GM12878 (cell line): ENCODE data around the gene CDC42SE2. TPM values are rescaled to one million over a fixed set of nuclear protein-coding genes. Genes with fewer than 3 reads are reported as not detected.

Experiments used
- ATAC-seq: fragments of 200-7000 bp; cut with Tn5 transposase; 3 replicates; pipeline ENCODE4 v1.9.1; 2020; ENCODE audit warnings: mild to moderate bottlenecking, moderate library complexity
- BruUV-seq: library from RNA; stranded (reverse); fragments of 400-500 nt; replicated peaks from 2 replicates; lab custom pipeline; 2021; lab: Mats Ljungman, UMichigan
- CTCF ChIA-PET: fragments of 300-600 bp; sonication (Branson Sonifier 250); formaldehyde crosslinking; extraction: SDS; loops from one replicate; lab custom pipeline; 2021; ENCODE audit warnings: inconsistent platforms; lab: Yijun Ruan, JAX
- POLR2A ChIA-PET: fragments of 350-600 bp; formaldehyde crosslinking; extraction: SDS; loops from one replicate; lab custom pipeline; 2021; ENCODE audit warnings: inconsistent platforms; lab: Charles Lee
- RAD21 ChIA-PET: fragments of 300-600 bp; sonication (Branson Sonifier 250); formaldehyde crosslinking; loops from one replicate; lab custom pipeline; 2023; ENCODE audit warnings: antibody characterized with exemption; ENCODE audit not compliant: unreplicated experiment; lab: Charles Lee
- SMC1A ChIA-PET: fragments of 300-600 bp; sonication (Branson Sonifier 250); formaldehyde crosslinking; loops from one replicate; lab custom pipeline; 2023; ENCODE audit not compliant: unreplicated experiment, uncharacterized antibody; lab: Charles Lee
- DNase-seq: peaks from one replicate; pipeline ENCODE4 v3.0.0-alpha.2; 2011; ENCODE audit warnings: low read depth, low spot score
- FAIRE-seq: peaks from 3 replicates; lab custom pipeline; 2011; peaks lifted over from hg19 to GRCh38; lab: Jason Lieb, UNC
- H2AFZ ChIP-seq: 2 replicates; pipeline ENCODE4 v1.6.0; 2011; ENCODE audit warnings: low read depth, low read length, control low read depth; ENCODE audit not compliant: control insufficient read depth
- H3K27ac ChIP-seq: 2 replicates; pipeline ENCODE4 v1.5.1; 2011; ENCODE audit warnings: control low read depth; ENCODE audit not compliant: control insufficient read depth, insufficient read depth
- H3K27me3 ChIP-seq, 2 experiments: replicated peaks in 1 of 2; 2 replicates each; pipeline versions ENCODE4 v1.6.0 to v1.6.1; 2011; ENCODE audit warnings: low read length in 1 of 2; ENCODE audit not compliant: control insufficient read depth in 2 of 2, insufficient read depth in 2 of 2
- H3K36me3 ChIP-seq, 2 experiments: 2 replicates each; pipeline ENCODE4 v1.5.1; 2011; ENCODE audit warnings: low read length in 1 of 2; ENCODE audit not compliant: control insufficient read depth in 2 of 2, insufficient read depth in 2 of 2
- H3K4me1 ChIP-seq: 2 replicates; pipeline ENCODE4 v1.6.1; 2011; ENCODE audit warnings: mild to moderate bottlenecking, low read length, moderate library complexity, mixed read lengths; ENCODE audit not compliant: control insufficient read depth, insufficient read depth
- H3K4me2 ChIP-seq: 2 replicates; pipeline ENCODE4 v1.6.0; 2011; ENCODE audit warnings: control low read depth; ENCODE audit not compliant: control insufficient read depth, insufficient read depth
- H3K4me3 ChIP-seq: fragments of 200-600 bp; sonication (generic); 2 replicates; pipeline ENCODE4 v1.5.1; 2016
- H3K79me2 ChIP-seq: 2 replicates; pipeline ENCODE4 v1.6.0; 2011; ENCODE audit warnings: low read length; ENCODE audit not compliant: control insufficient read depth, insufficient read depth
- H3K9ac ChIP-seq: 2 replicates; pipeline ENCODE4 v1.8.0; 2011; ENCODE audit warnings: low read length, control low read depth, mixed read lengths; ENCODE audit not compliant: control insufficient read depth, insufficient read depth
- H3K9me3 ChIP-seq: replicated peaks from 3 replicates; pipeline ENCODE4 v1.5.1; 2011; ENCODE audit warnings: mild to moderate bottlenecking, low read length; ENCODE audit not compliant: control insufficient read depth, insufficient read depth
- H4K20me1 ChIP-seq: 2 replicates; pipeline ENCODE4 v1.6.0; 2011; ENCODE audit not compliant: control insufficient read depth, insufficient read depth
- HDAC2 ChIP-seq: fragments of 200-600 bp; sonication (generic); IDR thresholded peaks from 2 replicates; pipeline ENCODE4 v1.6.1; 2017
- JUNB ChIP-seq: IDR thresholded peaks from 2 replicates; pipeline ENCODE4 v1.6.1; 2016; ENCODE audit warnings: antibody characterized with exemption, mild to moderate bottlenecking
- NFXL1 ChIP-seq: fragments of 450-650 bp; IDR thresholded peaks from 2 replicates; pipeline ENCODE4 v1.6.1; 2017; ENCODE audit warnings: antibody characterized with exemption, mild to moderate bottlenecking, borderline replicate concordance
- NFYA ChIP-seq: IDR thresholded peaks from 2 replicates; pipeline ENCODE4 v1.6.1; 2011; ENCODE audit warnings: low read depth, mild to moderate bottlenecking, low read length, improper control_type of control experiment, borderline replicate concordance
- PAX8 ChIP-seq: fragments of 450-650 bp; IDR thresholded peaks from 2 replicates; pipeline ENCODE4 v1.6.1; 2017; ENCODE audit warnings: mild to moderate bottlenecking, moderate library complexity
- POU2F2 ChIP-seq: IDR thresholded peaks from 3 replicates; pipeline ENCODE4 v1.6.1; 2011; ENCODE audit warnings: low read depth, mild to moderate bottlenecking, low read length, borderline replicate concordance
- RB1 ChIP-seq: fragments of 450-650 bp; formaldehyde crosslinking; IDR thresholded peaks from 2 replicates; pipeline ENCODE4 v1.6.1; 2017; ENCODE audit warnings: mild to moderate bottlenecking, borderline replicate concordance
- SKIL ChIP-seq: fragments of 450-650 bp; IDR thresholded peaks from 2 replicates; pipeline ENCODE4 v1.6.1; 2017; ENCODE audit warnings: mild to moderate bottlenecking, low read depth, inconsistent platforms; ENCODE audit not compliant: poor library complexity, severe bottlenecking
- SMC3 ChIP-seq: IDR thresholded peaks from 2 replicates; pipeline ENCODE4 v1.6.1; 2011; ENCODE audit warnings: low read length, improper control_type of control experiment, borderline replicate concordance
- SREBF1 ChIP-seq: IDR thresholded peaks from 2 replicates; pipeline ENCODE4 v1.6.1; 2012; ENCODE audit warnings: mild to moderate bottlenecking, low read length
- ZNF274 ChIP-seq: IDR thresholded peaks from one replicate; pipeline ENCODE4 v1.8.0; 2011; ENCODE audit not compliant: insufficient read length, insufficient read depth
- in situ Hi-C: fragments of 300-500 bp; cut with MboI; formaldehyde crosslinking; loops from 9 replicates; pipeline ENCODE4 v1.14.3; 2018; ENCODE audit warnings: mixed read lengths
- intact Hi-C: fragments of 100-400 bp; cut with micrococcal nuclease; formaldehyde crosslinking; loops from one replicate; pipeline ENCODE4 v1.14.2; 2022; ENCODE audit not compliant: unreplicated experiment
- polyA plus RNA-seq, 11 experiments: library from polyadenylated mRNA; depleted of rRNA in 4 of 11; unstranded in 6 of 11; stranded (reverse) in 5 of 11; fragments of >200 nt; fragmentation: Nextera tagmentation in 4 of 11; fragmentation: Illumina TruSeq in 1 of 11; extraction: Ambion mirVana in 4 of 11; extraction: Trizol in 1 of 11; gene quantifications; 1 replicate in 1 of 11; 2 replicates in 10 of 11; pipeline versions ENCODE4 v1.2.1 to v1.2.3, GENCODE V29; 2011 to 2016; ENCODE audit warnings: inconsistent platforms in 2 of 11, missing spikeins in 2 of 11, low read depth in 1 of 11
- total RNA-seq, 4 experiments: library from RNA; depleted of rRNA in 3 of 4; stranded (reverse); fragments of >200 nt in 3 of 4; fragmentation: Illumina TruSeq in 1 of 4; extraction: Trizol in 1 of 4; gene quantifications; 2 replicates each; pipeline versions ENCODE4 v1.2.1 to v1.2.3, GENCODE V29; 2013 to 2021
- TF ChIP-seq, protein P1 (sequence below): fragments of 450-650 bp; IDR thresholded peaks from 2 replicates; pipeline ENCODE4 v1.6.1; 2017; ENCODE audit warnings: antibody characterized with exemption, mild to moderate bottlenecking, moderate library complexity

Gene CDC42SE2
- total and polyA plus RNA-seq, 10 of the 15 experiments (the other 5 are each of a cell fraction or from before 2014, with no cell fraction given): 57.0 to 148 (median 80.3) TPM

- Histone ChIP-seq H3K9ac (no peak overlapping the region), H3K79me2 (no peaks in the 10 kb centered on the region; the same call in none of the 2 replicates), H3K4me2 (no peak overlapping the region), H3K27me3 (no peaks in the 10 kb centered on the region), H3K36me3 (no peaks in the 10 kb centered on the region; a peak in 1 of 4 replicates), H2AFZ (no peak overlapping the region), H3K9me3 (peaks cover 6% of the 10 kb centered on the region; the same call in 2 of the 3 replicates), H3K4me1 (no peaks in the 10 kb centered on the region), H4K20me1 (no peaks in the 10 kb centered on the region), H3K27ac (no peak overlapping the region), H3K4me3 (no peak overlapping the region)
- SMC1A ChIA-PET: interaction anchor here (0.9 to 41.3 kb wide), 2 partner anchors 10 to 25 kb away, joined by 4 to 1218 read pairs; no protein-coding TSS in a partner anchor
- RAD21 ChIA-PET: interaction anchor here (0.6 kb wide), 1 partner anchor 17 kb away, joined by 3 read pairs; no protein-coding TSS in a partner anchor
- ATAC-seq (peak; percentile 24; the same call in 2 of the 3 replicates), DNase-seq (no peak), FAIRE-seq (no peak)
- POLR2A ChIA-PET: no interaction called here
- BruUV-seq: no TSS peak
- intact Hi-C loops: no loop called here
- peak; percentile 23; the same call in 1 of the 2 replicates for TF ChIP-seq JUNB
- no peak for TF ChIP-seq RB1
- in situ Hi-C loops: no loop called here
- CTCF ChIA-PET: interaction anchor here (1.5 kb wide), 1 partner anchor 16 kb away, joined by 3 read pairs; no protein-coding TSS in a partner anchor
Measured at GRCh38 chr5:131242728-131243255, 21.1 kb upstream of the CDC42SE2 start.

GRCh38 chr5:131245312-131245711, 18.5 kb upstream of the CDC42SE2 start:
- intact Hi-C loops (no loop called here), in situ Hi-C loops (no loop called here)
- CTCF ChIA-PET: interaction anchor here (1.1 kb wide), 1 partner anchor 9 kb away, joined by 6 read pairs; no protein-coding TSS in a partner anchor
- TF ChIP-seq PAX8: no peak
- TF ChIP-seq HDAC2: no peak
- no peak for TF ChIP-seq SKIL
- no peak for TF ChIP-seq POU2F2
- no peak for TF ChIP-seq NFYA
- TF ChIP-seq, protein P1, sequence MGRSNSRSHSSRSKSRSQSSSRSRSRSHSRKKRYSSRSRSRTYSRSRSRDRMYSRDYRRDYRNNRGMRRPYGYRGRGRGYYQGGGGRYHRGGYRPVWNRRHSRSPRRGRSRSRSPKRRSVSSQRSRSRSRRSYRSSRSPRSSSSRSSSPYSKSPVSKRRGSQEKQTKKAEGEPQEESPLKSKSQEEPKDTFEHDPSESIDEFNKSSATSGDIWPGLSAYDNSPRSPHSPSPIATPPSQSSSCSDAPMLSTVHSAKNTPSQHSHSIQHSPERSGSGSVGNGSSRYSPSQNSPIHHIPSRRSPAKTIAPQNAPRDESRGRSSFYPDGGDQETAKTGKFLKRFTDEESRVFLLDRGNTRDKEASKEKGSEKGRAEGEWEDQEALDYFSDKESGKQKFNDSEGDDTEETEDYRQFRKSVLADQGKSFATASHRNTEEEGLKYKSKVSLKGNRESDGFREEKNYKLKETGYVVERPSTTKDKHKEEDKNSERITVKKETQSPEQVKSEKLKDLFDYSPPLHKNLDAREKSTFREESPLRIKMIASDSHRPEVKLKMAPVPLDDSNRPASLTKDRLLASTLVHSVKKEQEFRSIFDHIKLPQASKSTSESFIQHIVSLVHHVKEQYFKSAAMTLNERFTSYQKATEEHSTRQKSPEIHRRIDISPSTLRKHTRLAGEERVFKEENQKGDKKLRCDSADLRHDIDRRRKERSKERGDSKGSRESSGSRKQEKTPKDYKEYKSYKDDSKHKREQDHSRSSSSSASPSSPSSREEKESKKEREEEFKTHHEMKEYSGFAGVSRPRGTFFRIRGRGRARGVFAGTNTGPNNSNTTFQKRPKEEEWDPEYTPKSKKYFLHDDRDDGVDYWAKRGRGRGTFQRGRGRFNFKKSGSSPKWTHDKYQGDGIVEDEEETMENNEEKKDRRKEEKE: no peak
- TF ChIP-seq NFXL1: no peak
- no peak for TF ChIP-seq SREBF1
- no peak for TF ChIP-seq SMC3
- TF ChIP-seq ZNF274: no peak

More at GRCh38 chr5:131245312-131245711, 18.5 kb upstream of the CDC42SE2 start:
- BruUV-seq: no TSS peak
- Histone ChIP-seq H3K9me3 (peaks cover 6% of the 10 kb centered on the region; the same call in 2 of the 3 replicates), H3K36me3 (no peaks in the 10 kb centered on the region; a peak in 1 of 4 replicates), H4K20me1 (no peaks in the 10 kb centered on the region), H3K79me2 (peaks cover 2% of the 10 kb centered on the region), H3K4me2 (no peak overlapping the region), H3K4me3 (no peak overlapping the region), H3K9ac (no peak overlapping the region), H3K27me3 (no peaks in the 10 kb centered on the region), H2AFZ (no peak overlapping the region), H3K4me1 (peaks cover 11% of the 10 kb centered on the region), H3K27ac (no peak overlapping the region)
- SMC1A ChIA-PET: interaction anchor here (1.0 to 41.3 kb wide), 6 partner anchors 9 to 63 kb away, joined by 4 to 1218 read pairs (median 6); no protein-coding TSS in a partner anchor
- DNase-seq: no peak
- RAD21 ChIA-PET: interaction anchor here (1.0 to 1.8 kb wide), 4 partner anchors 15 to 24 kb away, joined by 3 to 4 read pairs (median 4); no protein-coding TSS in a partner anchor
- POLR2A ChIA-PET: interaction anchor here (1.2 kb wide), 1 partner anchor 11 kb away, joined by 3 read pairs; no protein-coding TSS in a partner anchor
- ATAC-seq: peak; percentile 62
- no peak for FAIRE-seq
